IMR-90 (cell line): ENCODE results near the gene IL17REL. TPM values are rescaled to one million over a fixed set of nuclear protein-coding genes. Genes with fewer than 3 reads are reported as not detected.
A peak's percentile ranks its signal among the peaks of the same experiment; 100 is the strongest.

Experiments used
- ATAC-seq: fragments of 200-7000 bp; cut with Tn5 transposase; 2 replicates; pipeline ENCODE4 v1.9.1; 2020; ENCODE audit warnings: low read depth, mild to moderate bottlenecking, moderate library complexity
- BruUV-seq: library from RNA; stranded (reverse); fragments of 400-500 nt; replicated peaks from 2 replicates; lab custom pipeline; 2021; lab: Mats Ljungman, UMichigan
- CTCF ChIA-PET: fragments of 300-600 bp; formaldehyde crosslinking; extraction: SDS; loops from one replicate; lab custom pipeline; 2021; ENCODE audit warnings: antibody characterized with exemption; lab: Yijun Ruan, JAX
- POLR2A ChIA-PET: fragments of 300-600 bp; sonication (Branson Sonifier 250); formaldehyde crosslinking; loops from one replicate; lab custom pipeline; 2022; ENCODE audit warnings: antibody characterized with exemption; ENCODE audit not compliant: unreplicated experiment; lab: Charles Lee
- DNase-seq: peaks from one replicate; pipeline ENCODE4 v3.0.0; 2013
- H2AFZ ChIP-seq: replicated peaks from 2 replicates; pipeline ENCODE3; 2013; ENCODE audit warnings: low read length, mild to moderate bottlenecking; ENCODE audit not compliant: poor library complexity
- H2AK5ac ChIP-seq: 2 replicates; pipeline ENCODE4 v1.6.1; 2013; ENCODE audit warnings: low read depth, low read length, inconsistent platforms
- H2AK9ac ChIP-seq: replicated peaks from 2 replicates; pipeline ENCODE3; 2013; ENCODE audit warnings: mild to moderate bottlenecking, low read depth, low read length, moderate library complexity; ENCODE audit not compliant: poor library complexity
- H2BK120ac ChIP-seq: 2 replicates; pipeline ENCODE4 v1.6.1; 2013; ENCODE audit warnings: low read depth, low read length, inconsistent platforms
- H2BK15ac ChIP-seq: 3 replicates; pipeline ENCODE4 v1.6.1; 2013; ENCODE audit warnings: low read depth, low read length, inconsistent platforms
- H2BK20ac ChIP-seq: 2 replicates; pipeline ENCODE4 v1.6.1; 2013; ENCODE audit warnings: low read depth, mild to moderate bottlenecking, inconsistent platforms, low read length, moderate library complexity
- H2BK5ac ChIP-seq: 2 replicates; pipeline ENCODE4 v1.6.1; 2013; ENCODE audit warnings: mild to moderate bottlenecking, low read depth, low read length, inconsistent platforms; ENCODE audit not compliant: poor library complexity, severe bottlenecking
- H3K14ac ChIP-seq: replicated peaks from 2 replicates; pipeline ENCODE4 v1.6.1; 2013; ENCODE audit warnings: low read depth, low read length, inconsistent platforms
- H3K18ac ChIP-seq: 2 replicates; pipeline ENCODE4 v1.6.1; 2013; ENCODE audit warnings: low read depth, low read length, control low read depth
- H3K23ac ChIP-seq: 2 replicates; pipeline ENCODE4 v1.6.1; 2013; ENCODE audit warnings: low read depth, low read length, inconsistent platforms
- H3K27ac ChIP-seq: 2 replicates; pipeline ENCODE4 v1.5.1; 2013; ENCODE audit warnings: mild to moderate bottlenecking, control low read depth, low read length; ENCODE audit not compliant: insufficient read depth
- H3K27me3 ChIP-seq: 2 replicates; pipeline ENCODE4 v1.6.1; 2013; ENCODE audit warnings: low read length; ENCODE audit not compliant: control insufficient read depth, insufficient read depth
- H3K36me3 ChIP-seq: 2 replicates; pipeline ENCODE4 v1.6.1; 2013; ENCODE audit warnings: low read length, mixed read lengths; ENCODE audit not compliant: control insufficient read depth, insufficient read depth
- H3K4ac ChIP-seq: 2 replicates; pipeline ENCODE4 v1.6.1; 2013; ENCODE audit warnings: low read depth, low read length, inconsistent platforms
- H3K4me1 ChIP-seq: 2 replicates; pipeline ENCODE4 v1.6.1; 2013; ENCODE audit warnings: low read length, mixed read lengths; ENCODE audit not compliant: control insufficient read depth, insufficient read depth
- H3K4me2 ChIP-seq: 2 replicates; pipeline ENCODE4 v1.6.1; 2013; ENCODE audit warnings: low read depth, mild to moderate bottlenecking, control low read depth, low read length, moderate library complexity
- H3K4me3 ChIP-seq: 2 replicates; pipeline ENCODE4 v1.5.1; 2013; ENCODE audit warnings: low read depth, mild to moderate bottlenecking, control low read depth, low read length, moderate library complexity; ENCODE audit not compliant: insufficient read depth
- H3K56ac ChIP-seq: 2 replicates; pipeline ENCODE4 v1.6.1; 2013; ENCODE audit warnings: low read length, inconsistent platforms; ENCODE audit not compliant: insufficient read depth; ENCODE audit errors: extremely low read depth
- H3K79me1 ChIP-seq, 2 experiments: 2 replicates each; pipeline ENCODE4 v1.6.1; 2013; ENCODE audit warnings: low read length in 2 of 2, inconsistent platforms in 1 of 2, low read depth in 1 of 2
- H3K9ac ChIP-seq: 2 replicates; pipeline ENCODE4 v1.6.1; 2013; ENCODE audit warnings: low read depth, low read length, control low read depth
- H3K9me1 ChIP-seq: 2 replicates; pipeline ENCODE4 v1.6.1; 2013; ENCODE audit warnings: low read length, inconsistent platforms; ENCODE audit not compliant: insufficient read depth
- H3K9me3 ChIP-seq: 2 replicates; pipeline ENCODE4 v1.6.1; 2013; ENCODE audit warnings: low read length; ENCODE audit not compliant: control insufficient read depth, insufficient read depth
- H4K20me1 ChIP-seq: 2 replicates; pipeline ENCODE4 v1.6.1; 2013; ENCODE audit warnings: low read length, inconsistent platforms; ENCODE audit not compliant: insufficient read depth
- H4K5ac ChIP-seq: 2 replicates; pipeline ENCODE4 v1.6.1; 2013; ENCODE audit warnings: mild to moderate bottlenecking, low read depth, low read length, control low read depth
- H4K8ac ChIP-seq, 2 experiments: 2 replicates each; pipeline ENCODE4 v1.6.1; 2013; ENCODE audit warnings: low read depth in 2 of 2, low read length in 2 of 2, control low read depth in 1 of 2, inconsistent platforms in 1 of 2
- H4K91ac ChIP-seq: 2 replicates; pipeline ENCODE4 v1.6.1; 2013; ENCODE audit warnings: low read depth, low read length, inconsistent platforms; ENCODE audit not compliant: insufficient read depth
- CEBPB ChIP-seq: IDR thresholded peaks from 2 replicates; pipeline ENCODE4 v1.6.1; 2012; ENCODE audit warnings: low read depth, low read length, improper control_type of control experiment
- MAFK ChIP-seq: IDR thresholded peaks from 2 replicates; pipeline ENCODE4 v1.6.1; 2012; ENCODE audit warnings: low read depth, low read length, improper control_type of control experiment
- MAZ ChIP-seq: IDR thresholded peaks from 2 replicates; pipeline ENCODE4 v1.6.1; 2012; ENCODE audit warnings: low read depth, mild to moderate bottlenecking, low read length, improper control_type of control experiment, moderate library complexity, borderline replicate concordance
- POLR2A ChIP-seq: IDR thresholded peaks from 2 replicates; pipeline ENCODE4 v1.6.1; 2012; ENCODE audit warnings: mild to moderate bottlenecking, low read depth, low read length
- RAD21 ChIP-seq: IDR thresholded peaks from 2 replicates; pipeline ENCODE4 v1.6.1; 2012; ENCODE audit warnings: low read length, improper control_type of control experiment
- RCOR1 ChIP-seq: IDR thresholded peaks from 2 replicates; pipeline ENCODE4 v1.6.1; 2012; ENCODE audit warnings: mild to moderate bottlenecking, low read length, improper control_type of control experiment; ENCODE audit not compliant: insufficient replicate concordance
- RFX5 ChIP-seq: IDR thresholded peaks from 2 replicates; pipeline ENCODE4 v1.8.0; 2012; ENCODE audit warnings: low read depth, mild to moderate bottlenecking, low read length, moderate library complexity
- SMC3 ChIP-seq: fragments of 150-350 bp; IDR thresholded peaks from 2 replicates; pipeline ENCODE4 v1.6.1; 2016; ENCODE audit warnings: low read depth, mild to moderate bottlenecking, antibody characterized with exemption, low read length, moderate library complexity
- WGBS, 2 experiments: methylation state at CpG; one replicate each; pipeline versions ENCODE4 v1.1.5 to v1.1.7; 2013; ENCODE audit warnings: missing lambda C conversion rate in 2 of 2; ENCODE audit not compliant: insufficient read length in 1 of 2; ENCODE audit errors: extremely low coverage in 2 of 2; 5-methylcytosine and 5-hydroxymethylcytosine counted together
- dilution Hi-C: fragments of 300-500 bp; cut with HindIII; formaldehyde crosslinking; loops from one replicate; pipeline ENCODE4 v1.14.3; 2018; ENCODE audit warnings: low sequenced_read_pairs; ENCODE audit not compliant: unreplicated experiment
- in situ Hi-C: fragments of 300-500 bp; cut with MboI; formaldehyde crosslinking; loops from 3 replicates; pipeline ENCODE4 v1.14.3; 2019; ENCODE audit warnings: low sequenced_read_pairs, inconsistent platforms, mixed read lengths
- intact Hi-C: fragments of 100-400 bp; cut with micrococcal nuclease; formaldehyde crosslinking; loops from 2 replicates; pipeline ENCODE4 v1.10.0; 2022
- polyA plus RNA-seq, 3 experiments: library from polyadenylated mRNA; depleted of rRNA; stranded (reverse); fragments of >200 nt; gene quantifications; 2 replicates each; pipeline ENCODE4 v1.2.3, GENCODE V29; 2012; ENCODE audit warnings: low replicate concordance in 1 of 3
- total RNA-seq: library from RNA; depleted of rRNA; stranded (reverse); fragments of >200 nt; gene quantifications from 2 replicates; pipeline ENCODE4 v1.2.3, GENCODE V29; 2012
- TF ChIP-seq, protein P1 (sequence below): conservative IDR thresholded peaks from 2 replicates; pipeline ENCODE4 v1.5.1; 2012; ENCODE audit warnings: mild to moderate bottlenecking, low read depth, low read length, improper control_type of control experiment
- TF ChIP-seq, protein P2 (sequence below): fragments of 150-350 bp; IDR thresholded peaks from 2 replicates; pipeline ENCODE4 v1.6.1; 2016; ENCODE audit warnings: low read depth, mild to moderate bottlenecking, low read length, moderate library complexity, borderline replicate concordance
- TF ChIP-seq, protein P3 (sequence below): fragments of 150-350 bp; IDR thresholded peaks from 2 replicates; pipeline ENCODE4 v1.6.1; 2017; ENCODE audit warnings: mild to moderate bottlenecking, antibody characterized with exemption, low read length, low read depth

The IL17REL gene
- total and polyA plus RNA-seq, 2 of the 4 experiments (the other 2 are of a cell fraction) = not detected

DNA sequence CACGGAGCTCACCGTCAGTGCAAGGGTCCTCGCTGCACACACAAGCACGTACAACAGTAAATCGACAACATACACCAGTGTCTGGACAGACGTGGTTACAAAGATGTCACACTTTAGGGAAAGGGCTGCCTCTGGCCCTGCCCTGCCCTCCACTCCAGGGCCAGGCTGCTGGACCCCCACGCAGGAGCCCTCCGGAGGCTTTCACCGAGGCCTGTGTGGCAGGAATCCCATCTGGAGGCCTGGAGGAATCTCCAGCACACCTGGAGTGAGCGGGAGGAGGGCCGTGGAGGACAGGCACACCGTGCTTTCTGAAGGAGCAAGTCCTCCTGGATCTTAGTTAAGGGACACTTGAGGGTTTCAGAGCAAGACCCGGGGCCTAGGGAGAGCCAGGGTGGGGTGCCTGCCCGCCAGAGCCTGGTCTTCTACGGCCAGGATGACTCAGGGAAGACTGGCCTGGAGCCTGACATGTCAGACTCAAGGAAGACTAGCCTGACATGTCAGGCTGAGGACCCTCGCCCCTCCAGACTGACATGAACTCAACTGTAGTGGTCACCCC, 54.1 kb downstream of the IL17REL start:
- H3K4me2 ChIP-seq = no peak overlapping the region
- dilution Hi-C loops (no loop called here), intact Hi-C loops (no loop called here), in situ Hi-C loops (no loop called here)
- no peak overlapping the region for H4K91ac ChIP-seq
- no peak overlapping the region for H3K14ac ChIP-seq
- H2AK9ac ChIP-seq = peak overlapping the region; percentile 93
- H2AFZ ChIP-seq = peak overlapping the region; percentile 23
- no peak overlapping the region for H4K8ac ChIP-seq
- H3K9ac ChIP-seq = no peak overlapping the region
- no peak overlapping the region for H3K23ac ChIP-seq
- no peak overlapping the region for H2BK120ac ChIP-seq
- no peak for DNase-seq
- no peak overlapping the region for H3K18ac ChIP-seq
- CTCF ChIA-PET = no interaction called here
- H2BK20ac ChIP-seq = no peak overlapping the region
- no peak for ATAC-seq
- H3K36me3 ChIP-seq = peaks cover 15% of the 10 kb centered on the region
- peak overlapping the region; percentile 66 for H2AK5ac ChIP-seq
- 83% methylated on average over 8 of the region's 16 CpGs; no CpG with 5 or more reads in 1 of the 2 experiments for WGBS, 2 experiments
- H4K20me1 ChIP-seq = peaks cover 26% of the 10 kb centered on the region
- no peak overlapping the region for H2BK5ac ChIP-seq
- H3K27ac ChIP-seq = no peak overlapping the region
- no peak overlapping the region for H4K5ac ChIP-seq
- TF ChIP-seq RCOR1 (no peak), POLR2A (no peak), CEBPB (no peak), SMC3 (no peak), RFX5 (no peak), MAFK (no peak), MAZ (no peak), RAD21 (no peak)
- TF ChIP-seq, protein P1, sequence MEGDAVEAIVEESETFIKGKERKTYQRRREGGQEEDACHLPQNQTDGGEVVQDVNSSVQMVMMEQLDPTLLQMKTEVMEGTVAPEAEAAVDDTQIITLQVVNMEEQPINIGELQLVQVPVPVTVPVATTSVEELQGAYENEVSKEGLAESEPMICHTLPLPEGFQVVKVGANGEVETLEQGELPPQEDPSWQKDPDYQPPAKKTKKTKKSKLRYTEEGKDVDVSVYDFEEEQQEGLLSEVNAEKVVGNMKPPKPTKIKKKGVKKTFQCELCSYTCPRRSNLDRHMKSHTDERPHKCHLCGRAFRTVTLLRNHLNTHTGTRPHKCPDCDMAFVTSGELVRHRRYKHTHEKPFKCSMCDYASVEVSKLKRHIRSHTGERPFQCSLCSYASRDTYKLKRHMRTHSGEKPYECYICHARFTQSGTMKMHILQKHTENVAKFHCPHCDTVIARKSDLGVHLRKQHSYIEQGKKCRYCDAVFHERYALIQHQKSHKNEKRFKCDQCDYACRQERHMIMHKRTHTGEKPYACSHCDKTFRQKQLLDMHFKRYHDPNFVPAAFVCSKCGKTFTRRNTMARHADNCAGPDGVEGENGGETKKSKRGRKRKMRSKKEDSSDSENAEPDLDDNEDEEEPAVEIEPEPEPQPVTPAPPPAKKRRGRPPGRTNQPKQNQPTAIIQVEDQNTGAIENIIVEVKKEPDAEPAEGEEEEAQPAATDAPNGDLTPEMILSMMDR = no peak
- TF ChIP-seq, protein P2, sequence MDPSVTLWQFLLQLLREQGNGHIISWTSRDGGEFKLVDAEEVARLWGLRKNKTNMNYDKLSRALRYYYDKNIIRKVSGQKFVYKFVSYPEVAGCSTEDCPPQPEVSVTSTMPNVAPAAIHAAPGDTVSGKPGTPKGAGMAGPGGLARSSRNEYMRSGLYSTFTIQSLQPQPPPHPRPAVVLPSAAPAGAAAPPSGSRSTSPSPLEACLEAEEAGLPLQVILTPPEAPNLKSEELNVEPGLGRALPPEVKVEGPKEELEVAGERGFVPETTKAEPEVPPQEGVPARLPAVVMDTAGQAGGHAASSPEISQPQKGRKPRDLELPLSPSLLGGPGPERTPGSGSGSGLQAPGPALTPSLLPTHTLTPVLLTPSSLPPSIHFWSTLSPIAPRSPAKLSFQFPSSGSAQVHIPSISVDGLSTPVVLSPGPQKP = no peak
- TF ChIP-seq, protein P3, sequence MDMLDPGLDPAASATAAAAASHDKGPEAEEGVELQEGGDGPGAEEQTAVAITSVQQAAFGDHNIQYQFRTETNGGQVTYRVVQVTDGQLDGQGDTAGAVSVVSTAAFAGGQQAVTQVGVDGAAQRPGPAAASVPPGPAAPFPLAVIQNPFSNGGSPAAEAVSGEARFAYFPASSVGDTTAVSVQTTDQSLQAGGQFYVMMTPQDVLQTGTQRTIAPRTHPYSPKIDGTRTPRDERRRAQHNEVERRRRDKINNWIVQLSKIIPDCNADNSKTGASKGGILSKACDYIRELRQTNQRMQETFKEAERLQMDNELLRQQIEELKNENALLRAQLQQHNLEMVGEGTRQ = no peak
- H3K4me3 ChIP-seq = no peak overlapping the region
- no TSS peak for BruUV-seq
- POLR2A ChIA-PET = no interaction called here
- H3K27me3 ChIP-seq = no peaks in the 10 kb centered on the region
- peaks cover 3% of the 10 kb centered on the region; the same call in 1 of the 2 replicates for H3K9me1 ChIP-seq
- peaks cover 26% of the 10 kb centered on the region for H3K4me1 ChIP-seq
- H2BK15ac ChIP-seq = no peak overlapping the region; the same call in 2 of the 3 replicates
- H3K9me3 ChIP-seq = no peaks in the 10 kb centered on the region
- no peak overlapping the region; the same call in 1 of the 2 replicates for H3K4ac ChIP-seq
- H3K56ac ChIP-seq = no peak overlapping the region
- peaks cover 4 to 17% of the 10 kb centered on the region in 2 experiments; a peak in 3 of 4 replicates for H3K79me1 ChIP-seq
